HG03097 (cell line): ENCODE measurements around the gene SCT.

Source experiments
- ATAC-seq: cut with Tn5 transposase; IDR thresholded peaks from one replicate; pipeline ENCODE4 v1.9.1; 2021; ENCODE audit not compliant: unreplicated experiment, low FRiP score

SCT gene

DNA sequence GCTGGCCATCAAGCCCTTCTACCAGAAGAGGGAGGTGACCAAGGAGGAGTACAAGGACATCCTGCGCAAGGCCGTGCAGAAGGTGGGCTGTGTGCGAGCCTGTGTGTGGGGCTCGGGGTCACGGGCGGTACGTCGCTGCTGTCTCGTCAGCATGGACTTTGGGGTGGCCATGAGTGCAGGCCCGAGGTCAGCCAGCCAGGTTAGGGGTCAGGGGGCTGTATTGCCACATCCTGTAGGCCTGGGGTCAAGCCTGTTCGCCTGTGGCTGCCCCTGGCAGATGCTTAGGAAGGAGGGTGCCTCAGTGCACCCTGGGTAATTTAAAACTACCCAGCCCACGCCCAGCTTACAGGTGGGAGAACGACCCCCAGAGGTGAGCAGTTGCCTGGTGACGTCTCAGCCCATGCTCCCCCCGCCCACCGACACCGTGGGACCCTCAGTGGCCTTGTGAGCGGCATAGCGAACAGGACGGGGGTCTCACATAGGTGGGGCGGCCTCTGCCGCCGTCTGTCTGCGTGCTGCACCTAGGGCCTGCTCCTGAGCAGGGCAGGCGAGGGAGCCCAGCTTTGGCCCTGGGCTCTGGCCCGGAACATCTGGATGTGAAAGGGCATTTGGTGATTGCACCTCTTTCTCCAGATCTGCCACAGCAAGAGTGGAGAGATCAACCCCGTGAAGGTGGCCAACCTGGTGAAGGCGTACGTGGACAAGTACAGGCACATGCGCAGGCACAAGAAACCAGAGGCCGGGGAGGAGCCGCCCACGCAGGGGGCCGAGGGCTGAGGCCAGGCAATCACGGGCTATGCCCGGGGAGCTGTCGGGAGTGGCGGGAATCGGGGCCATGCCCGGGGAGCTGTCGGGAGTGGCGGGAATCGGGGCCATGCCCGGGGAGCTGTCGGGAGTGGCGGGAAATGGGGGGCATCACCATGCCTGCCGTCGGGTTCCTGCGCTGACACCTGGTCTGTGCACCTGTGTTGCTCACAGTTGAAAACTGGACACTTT is 15.7 kb downstream of the SCT start:
- ATAC-seq = no peak

DNA sequence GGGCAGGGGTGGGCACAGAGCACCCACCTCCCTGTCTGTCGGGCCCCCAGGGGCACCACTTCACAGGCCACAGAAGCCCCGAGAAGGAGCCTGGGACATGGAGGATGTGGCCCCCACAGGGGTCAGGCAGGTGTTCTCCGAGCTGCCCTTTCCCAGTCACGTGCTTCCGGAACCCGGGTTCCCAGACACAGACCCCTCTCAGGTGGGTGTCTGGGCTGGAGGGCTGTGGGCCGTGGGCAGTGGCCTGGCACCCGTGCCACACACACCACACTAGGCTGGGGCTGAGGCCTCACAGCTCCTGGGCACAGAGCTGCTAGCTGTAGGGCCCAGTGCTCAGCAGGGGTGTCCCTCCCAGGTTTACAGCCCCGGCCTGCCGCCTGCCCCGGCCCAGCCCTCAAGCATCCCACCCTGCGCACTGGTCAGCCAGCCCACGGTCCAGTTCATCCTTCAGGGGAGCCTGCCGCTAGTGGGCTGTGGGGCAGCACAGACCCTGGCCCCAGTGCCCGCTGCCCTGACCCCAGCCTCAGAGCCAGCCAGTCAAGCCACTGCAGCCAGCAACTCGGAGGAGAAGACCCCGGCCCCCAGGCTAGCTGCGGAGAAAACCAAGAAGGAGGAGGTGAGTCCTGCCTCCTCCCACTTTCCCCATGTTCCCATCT is 16.7 kb downstream of the SCT start:
- no peak for ATAC-seq

DNA sequence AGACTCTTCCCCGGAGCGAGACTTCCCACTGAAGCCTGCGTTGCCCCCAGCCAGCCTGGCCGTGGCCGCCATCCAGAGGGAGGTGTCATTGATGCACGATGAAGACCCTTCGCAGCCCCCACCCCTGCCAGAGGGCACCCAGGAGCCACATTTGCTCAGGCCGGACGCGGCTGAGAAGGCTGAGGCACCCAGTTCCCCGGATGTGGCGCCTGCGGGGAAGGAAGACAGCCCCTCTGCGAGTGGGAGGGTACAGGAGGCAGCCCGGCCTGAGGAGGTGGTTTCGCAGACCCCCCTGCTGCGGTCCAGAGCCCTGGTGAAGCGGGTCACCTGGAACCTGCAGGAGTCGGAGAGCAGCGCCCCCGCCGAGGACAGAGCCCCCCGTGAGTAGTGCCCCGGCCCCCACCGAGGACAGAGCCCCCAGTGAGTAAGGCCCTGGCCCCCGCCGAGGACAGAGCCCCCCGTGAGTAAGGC is 17.6 kb downstream of the SCT start:
- no peak for ATAC-seq

DNA sequence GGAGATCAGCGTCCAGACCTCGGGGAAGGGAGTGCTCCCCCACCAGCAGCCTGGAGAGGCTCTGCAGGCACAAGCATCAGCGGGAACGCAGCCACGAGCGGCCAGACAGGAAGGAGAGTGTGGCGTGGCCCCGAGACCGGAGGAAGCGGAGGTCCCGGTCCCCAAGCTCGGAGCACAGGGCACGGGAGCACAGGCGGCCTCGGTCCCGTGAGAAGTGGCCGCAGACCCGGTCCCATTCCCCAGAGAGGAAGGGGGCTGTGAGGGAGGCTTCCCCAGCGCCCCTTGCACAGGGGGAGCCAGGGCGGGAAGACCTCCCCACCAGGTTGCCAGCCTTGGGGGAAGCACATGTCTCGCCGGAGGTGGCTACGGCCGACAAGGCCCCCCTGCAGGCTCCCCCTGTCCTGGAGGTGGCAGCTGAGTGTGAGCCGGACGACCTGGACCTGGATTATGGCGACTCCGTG is 18.2 kb downstream of the SCT start:
- ATAC-seq = no peak

DNA sequence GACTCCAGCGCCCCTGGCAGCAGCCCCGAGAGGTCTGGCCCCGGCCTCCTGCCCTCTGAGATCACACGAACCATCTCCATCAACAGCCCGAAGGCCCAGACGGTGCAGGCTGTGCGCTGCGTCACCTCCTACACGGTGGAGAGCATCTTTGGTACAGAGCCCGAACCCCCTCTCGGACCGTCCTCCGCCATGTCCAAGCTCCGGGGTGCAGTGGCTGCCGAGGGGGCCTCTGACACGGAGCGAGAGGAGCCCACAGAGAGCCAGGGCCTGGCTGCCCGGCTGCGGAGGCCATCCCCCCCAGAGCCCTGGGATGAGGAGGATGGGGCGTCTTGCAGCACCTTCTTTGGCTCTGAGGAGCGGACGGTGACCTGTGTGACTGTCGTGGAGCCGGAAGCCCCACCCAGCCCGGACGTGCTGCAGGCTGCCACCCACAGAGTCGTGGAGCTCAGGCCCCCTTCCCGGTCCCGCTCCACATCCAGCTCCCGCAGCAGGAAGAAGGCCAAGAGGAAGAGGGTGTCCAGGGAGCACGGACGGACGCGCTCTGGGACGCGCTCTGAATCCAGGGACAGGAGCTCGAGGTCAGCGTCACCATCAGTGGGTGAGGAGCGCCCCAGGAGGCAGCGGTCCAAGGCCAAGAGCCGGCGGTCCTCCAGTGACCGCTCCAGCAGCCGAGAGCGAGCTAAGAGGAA is 18.9 kb downstream of the SCT start:
- no peak for ATAC-seq

DNA sequence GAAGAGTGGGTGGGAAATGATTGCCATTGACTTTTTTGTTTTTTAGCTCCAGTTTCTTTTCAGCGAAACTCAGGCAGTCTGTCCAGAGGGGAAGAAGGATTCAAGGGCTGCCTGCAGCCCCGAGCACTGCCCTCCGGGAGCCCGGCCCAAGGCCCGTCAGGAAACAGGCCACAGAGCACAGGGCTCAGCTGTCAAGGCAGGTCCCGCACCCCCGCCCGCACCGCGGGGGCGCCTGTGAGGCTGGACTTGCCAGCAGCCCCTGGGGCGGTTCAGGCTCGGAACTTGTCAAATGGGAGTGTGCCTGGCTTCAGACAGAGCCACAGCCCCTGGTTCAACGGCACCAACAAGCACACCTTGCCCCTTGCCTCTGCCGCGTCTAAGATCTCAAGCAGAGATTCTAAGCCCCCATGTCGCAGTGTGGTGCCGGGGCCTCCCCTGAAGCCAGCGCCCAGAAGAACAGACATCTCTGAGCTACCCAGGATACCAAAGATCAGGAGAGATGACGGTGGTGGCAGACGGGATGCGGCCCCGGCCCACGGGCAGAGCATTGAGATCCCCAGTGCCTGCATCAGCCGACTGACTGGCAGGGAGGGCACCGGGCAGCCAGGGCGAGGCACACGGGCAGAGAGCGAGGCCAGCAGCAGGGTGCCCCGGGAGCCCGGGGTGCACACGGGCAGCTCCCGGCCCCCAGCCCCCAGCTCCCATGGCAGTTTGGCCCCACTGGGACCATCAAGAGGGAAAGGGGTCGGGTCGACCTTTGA is 19.8 kb downstream of the SCT start:
- no peak for ATAC-seq

DNA sequence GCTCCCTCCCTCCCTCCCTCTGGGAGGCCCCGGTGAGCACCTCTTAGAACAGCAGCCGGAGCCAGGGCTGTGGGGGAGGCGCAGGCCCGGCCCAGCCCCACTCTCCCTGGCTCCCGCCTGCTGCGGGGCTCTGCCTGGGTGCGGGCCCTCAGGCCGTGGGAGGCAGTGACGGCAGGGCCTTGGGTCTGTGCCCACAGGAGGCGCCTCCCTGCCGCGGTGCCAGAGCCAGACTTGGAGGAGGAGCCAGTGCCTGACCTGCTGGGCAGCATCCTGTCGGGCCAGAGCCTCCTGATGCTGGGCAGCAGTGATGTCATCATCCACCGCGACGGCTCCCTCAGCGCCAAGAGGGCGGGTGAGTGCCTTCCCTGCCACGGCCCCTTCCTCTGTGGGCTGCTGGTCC is 20.7 kb downstream of the SCT start:
- ATAC-seq = no peak

DNA sequence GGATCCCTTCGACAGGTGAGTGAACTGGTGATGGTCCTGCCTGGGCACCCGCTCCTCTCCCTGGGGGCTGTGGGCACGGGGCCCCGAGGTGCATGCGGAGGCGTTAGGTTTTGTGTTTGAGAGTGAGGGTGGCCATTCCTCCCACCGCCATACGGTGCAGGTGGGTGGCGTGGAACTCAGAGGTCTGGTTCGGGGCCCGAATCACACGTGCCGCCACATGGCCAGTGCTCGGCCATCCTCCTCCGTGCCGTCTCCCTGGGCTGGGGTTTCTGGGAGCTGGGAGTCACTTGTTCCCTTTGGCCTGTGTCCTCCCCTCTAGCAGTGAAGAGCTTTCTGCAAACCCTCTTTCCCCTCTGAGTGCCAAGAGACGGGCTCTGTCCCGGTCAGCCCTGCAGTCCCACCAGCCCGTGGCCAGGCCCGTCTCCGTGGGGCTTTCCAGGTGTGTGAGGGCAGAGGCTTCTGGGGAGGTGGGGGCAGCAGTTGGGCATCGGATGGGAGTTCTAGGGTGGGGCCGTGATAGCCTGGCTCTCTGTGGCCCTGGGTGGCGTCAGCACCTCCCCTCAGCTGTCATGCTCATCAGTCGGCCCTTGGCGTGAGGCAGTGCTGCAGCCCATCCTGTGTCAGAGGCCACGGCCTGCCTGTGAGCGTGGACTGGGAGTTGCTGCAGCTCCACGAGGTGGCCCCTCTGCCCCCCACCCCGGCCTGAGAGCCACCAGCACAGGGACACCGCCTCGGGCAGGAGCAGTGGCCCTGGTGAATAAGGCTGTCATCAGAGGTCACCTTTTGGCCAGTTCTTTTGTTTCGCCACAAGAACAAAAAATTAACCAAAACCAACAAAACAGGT is 21.5 kb downstream of the SCT start:
- ATAC-seq = no peak

DNA sequence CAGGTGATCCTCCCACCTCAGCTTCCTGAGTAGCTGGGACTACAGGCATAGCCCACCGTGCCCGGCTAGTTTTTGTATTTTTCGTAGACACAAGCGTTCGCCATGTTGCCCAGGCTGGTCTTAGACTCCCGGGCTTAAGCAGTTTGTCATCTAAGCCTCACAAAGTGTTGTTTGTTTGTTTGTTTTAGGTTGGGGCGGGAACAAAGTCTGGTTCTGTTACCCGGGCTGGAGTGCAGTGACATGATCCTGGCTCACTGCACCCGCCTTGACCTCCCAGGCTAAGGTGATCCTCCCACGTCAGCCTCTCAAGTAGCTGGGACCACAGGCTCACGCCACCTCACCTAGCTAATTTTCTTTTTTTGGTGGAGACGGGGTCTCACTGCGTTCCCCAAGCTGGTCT is 23.8 kb downstream of the SCT start:
- no peak for ATAC-seq

DNA sequence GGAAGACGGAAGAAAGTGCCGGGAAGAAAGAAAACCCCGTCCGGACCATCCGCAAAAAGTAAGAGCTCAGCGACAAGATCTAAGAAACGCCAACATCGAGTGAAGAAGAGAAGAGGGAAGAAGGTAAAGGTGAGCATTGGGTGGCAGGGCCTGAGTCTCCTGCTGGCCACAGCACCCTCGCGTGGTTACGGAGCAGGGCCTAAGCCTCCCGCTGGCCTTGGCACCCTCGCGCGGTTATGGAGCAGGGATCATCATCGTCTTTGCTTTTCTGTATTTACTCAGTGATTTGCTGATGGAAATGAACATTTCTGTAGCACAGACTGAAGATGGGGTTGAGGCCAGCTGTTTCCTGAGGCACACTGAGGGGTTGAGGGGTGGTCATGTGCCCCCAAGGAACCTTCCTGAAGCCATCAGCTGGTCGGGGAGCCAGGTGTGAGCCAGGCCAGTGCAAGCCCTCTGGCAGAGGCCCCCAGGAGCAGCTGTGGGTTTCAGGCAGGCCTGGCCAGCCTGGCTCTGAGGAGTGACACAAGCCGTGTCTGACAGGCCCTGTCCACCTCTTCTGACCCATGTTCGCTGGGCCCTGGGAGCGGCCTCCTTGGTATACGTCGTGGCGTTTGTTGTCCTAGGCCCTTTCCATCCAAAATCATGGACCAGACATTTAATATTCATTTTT is 25.3 kb downstream of the SCT start:
- ATAC-seq = no peak

DNA sequence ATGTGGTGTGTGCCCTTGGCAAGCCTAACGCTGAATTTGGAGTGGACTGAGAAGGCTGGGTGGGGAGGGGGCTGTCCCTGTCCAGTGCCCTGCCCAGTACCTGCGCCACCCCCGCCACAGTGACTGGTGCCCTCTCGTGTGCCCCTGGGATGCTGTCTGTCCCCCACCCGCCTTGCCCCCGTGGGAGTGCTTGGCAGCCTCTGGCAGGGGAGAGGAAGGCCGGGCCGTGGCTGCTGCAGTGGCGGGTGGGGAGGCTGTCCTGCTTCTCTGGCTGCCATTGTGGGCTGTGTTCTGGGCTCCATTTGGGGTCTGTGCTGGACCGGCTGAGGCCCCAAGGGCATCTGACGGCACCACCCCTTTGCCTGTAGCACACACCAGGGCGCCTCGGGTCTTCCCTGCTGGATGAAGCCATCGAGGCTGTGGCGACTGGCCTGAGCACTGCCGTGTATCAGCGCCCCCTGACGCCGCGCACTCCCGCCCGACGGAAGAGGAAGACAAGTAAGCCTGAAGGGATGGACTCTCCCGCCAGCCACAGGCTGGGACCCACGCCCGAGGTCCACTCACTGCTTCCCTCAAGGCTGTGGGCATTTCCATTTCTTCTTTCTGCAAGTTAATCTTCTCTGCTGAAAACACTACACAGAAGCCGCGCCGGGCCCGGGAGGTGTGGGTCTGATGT is 28.8 kb downstream of the SCT start:
- no peak for ATAC-seq

DNA sequence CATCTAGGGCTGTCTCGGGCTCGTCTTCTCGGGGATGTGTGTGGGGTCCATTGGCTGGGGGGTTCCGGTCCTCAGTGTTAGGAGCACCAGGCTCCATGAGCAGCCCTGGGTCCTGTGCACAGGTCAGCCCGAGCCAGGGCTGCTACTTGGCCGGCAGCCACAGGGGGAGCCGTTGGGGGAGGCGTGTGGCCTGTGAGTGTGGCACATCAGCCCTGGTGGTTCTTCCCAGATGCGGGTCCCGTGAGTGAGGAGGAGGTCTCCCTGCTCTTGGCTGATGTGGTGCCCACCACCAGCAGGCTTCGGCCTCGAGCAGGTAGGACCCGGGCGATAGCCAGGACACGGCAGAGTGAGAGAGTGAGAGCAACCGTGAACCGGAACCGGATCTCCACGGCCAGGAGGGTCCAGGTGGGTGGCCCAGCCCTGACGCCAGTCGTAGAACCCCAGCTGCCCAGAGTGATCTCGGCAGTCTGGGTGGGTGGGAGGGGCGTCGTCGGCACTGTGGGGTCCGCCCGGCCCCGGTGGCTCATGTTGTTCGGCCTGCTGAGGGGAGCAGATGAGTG is 29.7 kb downstream of the SCT start:
- no peak for ATAC-seq

DNA sequence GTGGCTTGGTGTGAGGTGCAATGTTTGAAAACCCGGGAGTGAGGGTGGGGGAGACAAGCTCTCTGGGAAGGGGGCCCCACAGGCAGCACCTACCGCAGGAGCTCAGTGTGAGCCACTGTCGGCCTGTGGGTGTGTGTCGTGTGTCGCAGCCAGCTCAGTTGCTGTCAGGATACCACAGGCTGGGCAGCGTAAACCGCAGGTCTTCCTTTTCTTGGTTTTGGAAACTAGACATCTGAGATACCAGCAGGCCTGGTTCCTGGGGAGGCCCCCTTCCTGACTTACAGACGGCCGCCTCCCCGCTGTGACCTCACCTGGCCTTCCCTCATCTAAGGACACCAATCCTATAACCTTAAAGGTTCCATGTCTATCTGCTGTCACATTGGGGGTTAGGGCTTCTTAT is 30.6 kb downstream of the SCT start:
- ATAC-seq = no peak

DNA sequence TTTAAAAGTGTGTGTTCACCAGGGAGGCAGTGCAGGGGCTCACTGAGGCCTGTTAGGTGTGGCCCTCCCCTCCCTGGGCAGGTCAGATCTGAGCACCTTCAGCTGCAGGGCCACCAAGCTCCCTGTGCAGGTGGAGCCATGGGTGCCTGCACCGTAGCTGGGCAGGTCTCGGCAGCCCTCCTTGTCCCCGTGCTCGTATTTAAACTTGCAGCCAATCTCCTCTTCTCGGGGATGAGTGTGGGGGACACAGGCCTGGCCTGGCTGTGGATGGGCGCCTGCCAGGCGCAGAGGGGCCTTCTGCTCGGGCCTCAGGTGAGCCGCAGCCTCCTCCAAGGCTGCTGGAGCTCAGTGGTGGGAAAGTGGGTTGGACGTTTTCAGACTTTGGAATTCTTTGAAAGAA is 31.6 kb downstream of the SCT start:
- no peak for ATAC-seq

DNA sequence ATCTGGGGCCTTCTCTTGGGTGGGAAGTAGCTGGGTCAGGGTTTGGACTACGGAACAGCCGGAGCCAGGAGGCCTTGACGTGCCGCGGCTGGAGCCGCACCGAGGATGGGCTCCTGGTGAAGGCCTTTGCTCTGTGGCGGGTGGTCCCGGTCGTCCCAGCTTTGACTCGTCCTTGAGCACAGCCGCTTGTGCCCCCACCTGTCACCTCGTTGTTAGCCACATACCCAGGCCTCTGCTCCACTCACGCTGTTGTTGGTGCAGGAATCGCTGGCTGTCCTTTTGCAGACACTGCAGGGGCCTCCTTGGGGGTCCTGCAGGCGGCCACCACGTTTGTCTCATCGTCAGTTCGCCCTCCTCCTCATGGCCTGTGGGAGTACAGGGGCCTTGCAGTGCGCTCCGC is 33.6 kb downstream of the SCT start:
- no peak for ATAC-seq

DNA sequence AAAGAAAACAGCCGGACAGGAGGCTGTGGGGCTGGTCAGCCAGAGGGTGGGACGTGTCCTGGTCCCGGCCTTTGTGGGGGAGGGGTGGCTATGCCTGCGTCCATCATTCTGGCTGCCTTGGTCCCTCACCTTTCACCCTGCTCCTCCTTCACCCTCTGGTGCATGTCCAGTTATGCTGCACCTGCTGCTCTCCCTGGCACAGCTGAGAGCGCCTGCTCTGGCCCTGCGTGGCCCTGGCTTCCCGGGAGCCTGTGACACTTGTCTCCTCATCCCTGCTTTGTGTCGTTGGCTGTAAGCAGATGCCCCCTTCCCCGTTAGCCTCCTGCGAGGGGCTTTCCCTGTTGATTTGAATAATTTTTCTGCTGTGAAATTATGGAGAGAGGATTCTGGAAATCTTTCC is 34.1 kb downstream of the SCT start:
- no peak for ATAC-seq

DNA sequence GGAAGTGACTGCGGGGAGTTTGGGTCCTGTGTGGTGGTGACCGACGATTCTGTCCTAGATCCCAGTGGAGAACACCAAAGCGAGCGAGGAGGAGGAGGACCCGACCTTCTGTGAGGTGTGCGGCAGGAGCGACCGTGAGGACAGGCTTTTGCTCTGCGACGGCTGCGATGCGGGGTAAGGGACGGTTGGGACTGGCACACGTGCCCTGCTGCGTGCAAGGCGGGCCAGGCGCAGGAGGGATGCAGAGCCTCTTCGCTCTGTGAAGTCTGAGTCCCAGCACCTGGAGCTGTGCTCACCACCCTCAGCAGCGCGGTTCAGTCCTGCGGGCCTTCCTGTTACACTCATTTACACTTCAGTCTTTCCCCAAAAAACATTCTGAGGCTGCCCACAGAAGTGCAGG is 34.5 kb downstream of the SCT start:
- no peak for ATAC-seq

DNA sequence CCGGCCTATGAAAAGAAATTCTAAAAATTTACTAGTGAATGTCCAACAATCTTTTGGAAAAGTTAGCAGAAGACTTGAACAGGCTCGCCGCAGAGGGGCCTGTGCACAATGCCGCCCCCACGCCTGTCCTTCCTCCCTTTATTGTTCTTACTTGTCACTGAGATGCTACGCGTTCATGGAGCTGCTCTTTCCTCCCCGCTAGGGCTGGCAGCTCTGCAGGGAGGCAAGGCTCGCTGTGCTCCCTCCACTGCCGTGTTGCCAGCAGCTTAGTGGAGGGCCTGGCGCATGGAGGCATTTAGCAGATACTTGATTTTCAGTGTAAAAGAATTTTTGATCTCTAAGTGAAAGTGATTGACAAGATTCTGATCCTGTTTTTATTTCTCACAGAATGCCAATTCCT is 36.0 kb downstream of the SCT start:
- ATAC-seq = no peak
